ENCODE measurements around the gene C10orf95. TPM values are rescaled to one million over a fixed set of nuclear protein-coding genes. Genes with fewer than 3 reads are reported as not detected.
"Not testable (repeated sequence)": the region's sequence is repeated elsewhere in the genome, so short reads cannot be mapped to it uniquely, and the experiment has no call there.

C10orf95 gene
- polyA plus RNA-seq, 1 of the 3 experiments (the other 2 are of a cell fraction) = 0.07 TPM

- TF ChIP-seq EP300 (IDR thresholded peaks at IDR 0.05; ENCODE audit: borderline replicate concordance in 1 of 2, low read depth in 1 of 2, low read length in 1 of 2) = no peak
- no peak for TF ChIP-seq TAF1 (IDR thresholded peaks at IDR 0.05; ENCODE audit: borderline replicate concordance, low read depth, low read length)
- no peak for TF ChIP-seq TCF12 (IDR thresholded peaks at IDR 0.05)
- no peak for TF ChIP-seq MXI1 (IDR thresholded peaks at IDR 0.05; ENCODE audit: low read depth, low read length)
- no peak for TF ChIP-seq YY1 (IDR thresholded peaks at IDR 0.05; ENCODE audit: low read depth)
- no peak for TF ChIP-seq MEF2A (IDR thresholded peaks at IDR 0.05; ENCODE audit: borderline replicate concordance, low read depth)
- TF ChIP-seq PBX3 (IDR thresholded peaks at IDR 0.05) = no peak
- TF ChIP-seq RCOR1 (IDR thresholded peaks at IDR 0.05; ENCODE audit: low read length) = no peak
- TF ChIP-seq GATA2 (CRISPR knock-in tag; IDR thresholded peaks at IDR 0.05) = no peak
- no peak for TF ChIP-seq RAD21 (IDR thresholded peaks at IDR 0.05; ENCODE audit: low read length)
Measured at GRCh38 chr10:102455893-102456471, 4.6 kb upstream of the C10orf95 start (continued).

DNA sequence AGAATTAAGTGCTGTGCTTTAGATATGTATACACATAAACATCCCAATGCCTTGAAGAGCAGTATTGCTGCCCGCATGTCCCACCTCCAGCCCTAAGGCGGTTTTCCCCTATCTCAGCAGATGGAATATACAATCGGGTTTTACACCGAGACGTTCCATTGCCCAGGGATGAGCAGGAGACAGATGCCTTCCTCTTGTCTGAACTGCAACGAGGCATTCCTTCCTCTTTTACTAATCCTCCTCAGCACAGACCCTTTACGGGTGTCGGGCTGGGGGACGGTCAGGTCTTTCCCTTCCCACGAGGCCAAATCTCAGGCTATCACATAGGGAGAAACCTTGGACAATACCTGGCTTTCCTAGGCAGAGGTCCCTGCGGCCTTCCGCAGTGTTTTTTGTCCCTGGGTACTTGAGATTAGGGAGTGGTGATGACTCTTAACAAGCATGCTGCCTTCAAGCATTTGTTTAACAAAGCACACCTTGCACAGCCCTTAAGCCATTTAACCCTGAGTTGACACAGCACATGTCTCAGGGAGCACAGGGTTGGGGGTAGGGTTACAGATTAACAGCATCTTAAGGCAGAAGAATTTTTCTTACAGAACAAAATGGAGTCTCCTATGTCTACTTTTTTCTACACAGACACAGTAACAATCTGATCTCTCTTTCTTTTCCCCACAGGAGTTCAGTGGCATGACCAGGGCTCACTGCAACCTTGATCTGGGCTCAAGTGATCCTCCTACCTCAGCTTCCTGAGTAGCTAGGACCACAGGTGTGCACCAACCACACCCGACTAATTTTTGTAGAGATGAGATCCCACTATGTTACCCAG, 3.5 kb upstream of the C10orf95 start:
- DNase-seq; H3K9me2 ChIP-seq; H3K4me3 ChIP-seq (ENCODE audit: low read depth in 2 of 2, low read length in 1 of 2); H3K36me3 ChIP-seq (replicated peaks in 1 of 2; ENCODE audit: control insufficient read depth in 1 of 2, insufficient read depth in 2 of 2, low read length in 1 of 2); H3K4me1 ChIP-seq (ENCODE audit: control insufficient read depth in 1 of 2, insufficient read depth in 2 of 2, low read depth in 1 of 2, low read length in 1 of 2); H3K27me3 ChIP-seq (ENCODE audit: insufficient read depth); H4K20me1 ChIP-seq (ENCODE audit: insufficient read depth); H3K9me3 ChIP-seq; POLR2A ChIA-PET; H2AFZ ChIP-seq (ENCODE audit: low read depth); H3K4me2 ChIP-seq; CTCF ChIA-PET; H3K9ac ChIP-seq; H3K79me2 ChIP-seq (ENCODE audit: insufficient read depth); H3K27ac ChIP-seq (ENCODE audit: low read depth in 2 of 2, low read length in 1 of 2): not testable (repeated sequence)
- 85% methylated on average over 13 of the region's 13 CpGs for WGBS (ENCODE audit: low lambda C conversion rate)
- H3F3A ChIP-seq (replicated peaks; ENCODE audit: insufficient read depth) = peaks cover 15% of the 10 kb centered on the region

DNA sequence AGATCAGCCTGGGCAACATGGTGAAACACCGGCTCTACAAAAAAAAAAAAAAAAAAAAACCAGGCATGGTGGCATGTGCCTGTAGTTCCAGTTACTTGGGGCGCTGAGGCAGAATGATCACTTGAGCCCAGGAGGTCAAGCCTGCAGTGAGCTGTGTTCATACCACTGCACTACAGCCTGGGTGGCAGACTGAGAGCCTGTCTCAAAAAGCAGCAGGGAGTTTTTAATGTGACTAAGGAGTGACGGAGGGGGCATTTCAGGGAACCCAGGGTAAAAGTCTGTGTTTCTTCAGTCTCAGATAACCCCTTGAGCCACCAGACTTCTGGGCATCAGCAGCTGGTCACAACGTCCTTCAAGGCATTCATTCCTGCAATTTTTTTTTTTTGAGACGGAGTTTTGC, 2.2 kb upstream of the C10orf95 start:
- Histone ChIP-seq H2AFZ (ENCODE audit: low read depth) (no peak overlapping the region), H3K27ac (ENCODE audit: low read depth in 2 of 2, low read length in 1 of 2) (no peak overlapping the region), H3K9me3 (no peaks in the 10 kb centered on the region), H3K79me2 (ENCODE audit: insufficient read depth) (no peaks in the 10 kb centered on the region), H3K27me3 (ENCODE audit: insufficient read depth) (no peaks in the 10 kb centered on the region), H3K9me2 (no peaks in the 10 kb centered on the region), H3K4me3 (ENCODE audit: low read depth in 2 of 2, low read length in 1 of 2) (no peak overlapping the region), H3K9ac (no peak overlapping the region), H3K36me3 (replicated peaks in 1 of 2; ENCODE audit: control insufficient read depth in 1 of 2, insufficient read depth in 2 of 2, low read length in 1 of 2) (no peaks in the 10 kb centered on the region), H4K20me1 (ENCODE audit: insufficient read depth) (no peaks in the 10 kb centered on the region), H3F3A (replicated peaks; ENCODE audit: insufficient read depth) (peaks cover 15% of the 10 kb centered on the region), H3K4me1 (ENCODE audit: control insufficient read depth in 1 of 2, insufficient read depth in 2 of 2, low read depth in 1 of 2, low read length in 1 of 2) (peaks cover 0 to 10% of the 10 kb centered on the region in 2 experiments; a peak in 2 of 4 replicates), H3K4me2 (no peak overlapping the region)
- WGBS (ENCODE audit: low lambda C conversion rate) = 76% methylated on average over 5 of the region's 5 CpGs
- TF ChIP-seq IRF3 (IDR thresholded peaks at IDR 0.05; ENCODE audit: low read depth, low read length) (no peak), TAF1 (IDR thresholded peaks at IDR 0.05; ENCODE audit: borderline replicate concordance, low read depth, low read length) (no peak), SMC3 (IDR thresholded peaks at IDR 0.05; ENCODE audit: low read depth, low read length) (no peak), RXRA (IDR thresholded peaks at IDR 0.05; ENCODE audit: borderline replicate concordance, low read depth) (no peak), FOXJ3 (CRISPR knock-in tag; IDR thresholded peaks at IDR 0.05) (no peak), EZH2phosphoT487 (IDR thresholded peaks at IDR 0.05; ENCODE audit: borderline replicate concordance, low read depth) (no peak), NFIC (IDR thresholded peaks at IDR 0.05; ENCODE audit: borderline replicate concordance) (no peak), SIN3A (IDR thresholded peaks at IDR 0.05; ENCODE audit: borderline replicate concordance, low read depth, low read length) (no peak), RAD21 (IDR thresholded peaks at IDR 0.05; ENCODE audit: low read length) (no peak)
- TF ChIP-seq, protein P1, sequence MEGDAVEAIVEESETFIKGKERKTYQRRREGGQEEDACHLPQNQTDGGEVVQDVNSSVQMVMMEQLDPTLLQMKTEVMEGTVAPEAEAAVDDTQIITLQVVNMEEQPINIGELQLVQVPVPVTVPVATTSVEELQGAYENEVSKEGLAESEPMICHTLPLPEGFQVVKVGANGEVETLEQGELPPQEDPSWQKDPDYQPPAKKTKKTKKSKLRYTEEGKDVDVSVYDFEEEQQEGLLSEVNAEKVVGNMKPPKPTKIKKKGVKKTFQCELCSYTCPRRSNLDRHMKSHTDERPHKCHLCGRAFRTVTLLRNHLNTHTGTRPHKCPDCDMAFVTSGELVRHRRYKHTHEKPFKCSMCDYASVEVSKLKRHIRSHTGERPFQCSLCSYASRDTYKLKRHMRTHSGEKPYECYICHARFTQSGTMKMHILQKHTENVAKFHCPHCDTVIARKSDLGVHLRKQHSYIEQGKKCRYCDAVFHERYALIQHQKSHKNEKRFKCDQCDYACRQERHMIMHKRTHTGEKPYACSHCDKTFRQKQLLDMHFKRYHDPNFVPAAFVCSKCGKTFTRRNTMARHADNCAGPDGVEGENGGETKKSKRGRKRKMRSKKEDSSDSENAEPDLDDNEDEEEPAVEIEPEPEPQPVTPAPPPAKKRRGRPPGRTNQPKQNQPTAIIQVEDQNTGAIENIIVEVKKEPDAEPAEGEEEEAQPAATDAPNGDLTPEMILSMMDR (IDR thresholded peaks at IDR 0.05) = no peak
- CTCF ChIA-PET = interaction anchor here (3.9 to 5.3 kb wide), 2 partner anchors 32 to 130 kb away, joined by 14 to 25 read pairs; partner anchors contain the start of gene FBXL15
- POLR2A ChIA-PET = interaction anchor here (4.1 kb wide), 1 partner anchor 7 kb away, joined by 27 read pairs; no protein-coding TSS in a partner anchor
- no peak for DNase-seq

Measured in SK-N-SH (cell line).